Suprapubic skin (tissue), 4 donors: ENCODE data around the gene NFE2L2.

Experiments
- EP300 ChIP-seq: sonication (generic); formaldehyde crosslinking; IDR thresholded peaks from one replicate; pipeline ENCODE4 v1.6.1; 2017; ENCODE audit warnings: antibody characterized with exemption
- POLR2A ChIP-seq, 2 donors: fragments of 450-650 bp; IDR thresholded peaks; one replicate each; pipeline ENCODE4 v1.6.1; 2017; ENCODE audit warnings: antibody characterized with exemption in 2 of 2, mild to moderate bottlenecking in 2 of 2, moderate library complexity in 2 of 2
- POLR2AphosphoS5 ChIP-seq, 3 donors: sonication (generic); formaldehyde crosslinking; IDR thresholded peaks; one replicate each; pipeline ENCODE4 v1.6.1; 2017; ENCODE audit warnings: antibody characterized with exemption in 3 of 3
- TF ChIP-seq, protein P1 (sequence below), 2 donors: fragments of 200-600 bp in 1 of 2; fragments of 450-650 bp in 1 of 2; sonication (generic) in 1 of 2; IDR thresholded peaks; one replicate each; pipeline ENCODE4 v1.5.1; 2016 to 2019; ENCODE audit warnings: antibody characterized with exemption in 2 of 2, mild to moderate bottlenecking in 1 of 2, moderate library complexity in 1 of 2

GRCh38 chr2:177244244-177244771, 20.2 kb downstream of the NFE2L2 start:
- TF ChIP-seq POLR2AphosphoS5 (IDR thresholded peaks at IDR 0.05): no peak
- TF ChIP-seq, protein P1, sequence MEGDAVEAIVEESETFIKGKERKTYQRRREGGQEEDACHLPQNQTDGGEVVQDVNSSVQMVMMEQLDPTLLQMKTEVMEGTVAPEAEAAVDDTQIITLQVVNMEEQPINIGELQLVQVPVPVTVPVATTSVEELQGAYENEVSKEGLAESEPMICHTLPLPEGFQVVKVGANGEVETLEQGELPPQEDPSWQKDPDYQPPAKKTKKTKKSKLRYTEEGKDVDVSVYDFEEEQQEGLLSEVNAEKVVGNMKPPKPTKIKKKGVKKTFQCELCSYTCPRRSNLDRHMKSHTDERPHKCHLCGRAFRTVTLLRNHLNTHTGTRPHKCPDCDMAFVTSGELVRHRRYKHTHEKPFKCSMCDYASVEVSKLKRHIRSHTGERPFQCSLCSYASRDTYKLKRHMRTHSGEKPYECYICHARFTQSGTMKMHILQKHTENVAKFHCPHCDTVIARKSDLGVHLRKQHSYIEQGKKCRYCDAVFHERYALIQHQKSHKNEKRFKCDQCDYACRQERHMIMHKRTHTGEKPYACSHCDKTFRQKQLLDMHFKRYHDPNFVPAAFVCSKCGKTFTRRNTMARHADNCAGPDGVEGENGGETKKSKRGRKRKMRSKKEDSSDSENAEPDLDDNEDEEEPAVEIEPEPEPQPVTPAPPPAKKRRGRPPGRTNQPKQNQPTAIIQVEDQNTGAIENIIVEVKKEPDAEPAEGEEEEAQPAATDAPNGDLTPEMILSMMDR (IDR thresholded peaks at IDR 0.05): no peak
- TF ChIP-seq POLR2A (IDR thresholded peaks at IDR 0.05): no peak
- no peak for TF ChIP-seq EP300
